ENCODE measurements around the gene SLC35F4.

The SLC35F4 gene

DNA sequence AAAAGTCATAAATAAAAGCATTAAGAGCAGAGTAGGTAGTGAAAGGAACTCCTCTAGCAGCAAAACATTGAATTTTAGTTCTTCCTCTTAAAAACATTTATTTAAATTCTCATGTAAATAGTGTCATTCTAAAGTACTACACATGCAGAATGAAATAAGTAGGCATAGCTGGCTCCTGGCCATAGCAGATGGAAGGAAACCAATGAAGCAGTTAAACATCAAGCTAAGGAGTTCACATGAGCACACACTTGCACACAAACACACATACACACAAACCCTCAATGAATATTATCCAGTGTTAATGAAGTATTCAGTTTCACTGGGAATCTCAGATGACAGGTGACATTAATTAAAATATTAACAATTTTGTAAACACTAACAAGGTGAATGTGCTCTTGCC is 69.3 kb downstream of the SLC35F4 start:
- Histone ChIP-seq H3K4me3 (replicated peaks; ENCODE audit: insufficient read depth, low read length) (no peak overlapping the region), H3K27me3 (ENCODE audit: insufficient read depth, poor library complexity, severe bottlenecking) (no peaks in the 10 kb centered on the region), H3K27ac (replicated peaks) (no peak overlapping the region)
- TF ChIP-seq, protein P1, sequence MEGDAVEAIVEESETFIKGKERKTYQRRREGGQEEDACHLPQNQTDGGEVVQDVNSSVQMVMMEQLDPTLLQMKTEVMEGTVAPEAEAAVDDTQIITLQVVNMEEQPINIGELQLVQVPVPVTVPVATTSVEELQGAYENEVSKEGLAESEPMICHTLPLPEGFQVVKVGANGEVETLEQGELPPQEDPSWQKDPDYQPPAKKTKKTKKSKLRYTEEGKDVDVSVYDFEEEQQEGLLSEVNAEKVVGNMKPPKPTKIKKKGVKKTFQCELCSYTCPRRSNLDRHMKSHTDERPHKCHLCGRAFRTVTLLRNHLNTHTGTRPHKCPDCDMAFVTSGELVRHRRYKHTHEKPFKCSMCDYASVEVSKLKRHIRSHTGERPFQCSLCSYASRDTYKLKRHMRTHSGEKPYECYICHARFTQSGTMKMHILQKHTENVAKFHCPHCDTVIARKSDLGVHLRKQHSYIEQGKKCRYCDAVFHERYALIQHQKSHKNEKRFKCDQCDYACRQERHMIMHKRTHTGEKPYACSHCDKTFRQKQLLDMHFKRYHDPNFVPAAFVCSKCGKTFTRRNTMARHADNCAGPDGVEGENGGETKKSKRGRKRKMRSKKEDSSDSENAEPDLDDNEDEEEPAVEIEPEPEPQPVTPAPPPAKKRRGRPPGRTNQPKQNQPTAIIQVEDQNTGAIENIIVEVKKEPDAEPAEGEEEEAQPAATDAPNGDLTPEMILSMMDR (IDR thresholded peaks at IDR 0.05; ENCODE audit: insufficient read depth, low read length), result no peak
- no peak for TF ChIP-seq GABPA (IDR thresholded peaks at IDR 0.05; ENCODE audit: low read depth)
- no peak for TF ChIP-seq POLR2AphosphoS5 (IDR thresholded peaks at IDR 0.05; ENCODE audit: low read depth)
- TF ChIP-seq, protein P2, sequence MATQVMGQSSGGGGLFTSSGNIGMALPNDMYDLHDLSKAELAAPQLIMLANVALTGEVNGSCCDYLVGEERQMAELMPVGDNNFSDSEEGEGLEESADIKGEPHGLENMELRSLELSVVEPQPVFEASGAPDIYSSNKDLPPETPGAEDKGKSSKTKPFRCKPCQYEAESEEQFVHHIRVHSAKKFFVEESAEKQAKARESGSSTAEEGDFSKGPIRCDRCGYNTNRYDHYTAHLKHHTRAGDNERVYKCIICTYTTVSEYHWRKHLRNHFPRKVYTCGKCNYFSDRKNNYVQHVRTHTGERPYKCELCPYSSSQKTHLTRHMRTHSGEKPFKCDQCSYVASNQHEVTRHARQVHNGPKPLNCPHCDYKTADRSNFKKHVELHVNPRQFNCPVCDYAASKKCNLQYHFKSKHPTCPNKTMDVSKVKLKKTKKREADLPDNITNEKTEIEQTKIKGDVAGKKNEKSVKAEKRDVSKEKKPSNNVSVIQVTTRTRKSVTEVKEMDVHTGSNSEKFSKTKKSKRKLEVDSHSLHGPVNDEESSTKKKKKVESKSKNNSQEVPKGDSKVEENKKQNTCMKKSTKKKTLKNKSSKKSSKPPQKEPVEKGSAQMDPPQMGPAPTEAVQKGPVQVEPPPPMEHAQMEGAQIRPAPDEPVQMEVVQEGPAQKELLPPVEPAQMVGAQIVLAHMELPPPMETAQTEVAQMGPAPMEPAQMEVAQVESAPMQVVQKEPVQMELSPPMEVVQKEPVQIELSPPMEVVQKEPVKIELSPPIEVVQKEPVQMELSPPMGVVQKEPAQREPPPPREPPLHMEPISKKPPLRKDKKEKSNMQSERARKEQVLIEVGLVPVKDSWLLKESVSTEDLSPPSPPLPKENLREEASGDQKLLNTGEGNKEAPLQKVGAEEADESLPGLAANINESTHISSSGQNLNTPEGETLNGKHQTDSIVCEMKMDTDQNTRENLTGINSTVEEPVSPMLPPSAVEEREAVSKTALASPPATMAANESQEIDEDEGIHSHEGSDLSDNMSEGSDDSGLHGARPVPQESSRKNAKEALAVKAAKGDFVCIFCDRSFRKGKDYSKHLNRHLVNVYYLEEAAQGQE (IDR thresholded peaks at IDR 0.05; ENCODE audit: insufficient replicate concordance, low read depth), result no peak
- TF ChIP-seq SPI1 (IDR thresholded peaks at IDR 0.05; ENCODE audit: borderline replicate concordance, low read depth), result no peak
- DNase-seq (ENCODE audit: low read depth in 1 of 2, low spot score in 1 of 2), result no peak

DNA sequence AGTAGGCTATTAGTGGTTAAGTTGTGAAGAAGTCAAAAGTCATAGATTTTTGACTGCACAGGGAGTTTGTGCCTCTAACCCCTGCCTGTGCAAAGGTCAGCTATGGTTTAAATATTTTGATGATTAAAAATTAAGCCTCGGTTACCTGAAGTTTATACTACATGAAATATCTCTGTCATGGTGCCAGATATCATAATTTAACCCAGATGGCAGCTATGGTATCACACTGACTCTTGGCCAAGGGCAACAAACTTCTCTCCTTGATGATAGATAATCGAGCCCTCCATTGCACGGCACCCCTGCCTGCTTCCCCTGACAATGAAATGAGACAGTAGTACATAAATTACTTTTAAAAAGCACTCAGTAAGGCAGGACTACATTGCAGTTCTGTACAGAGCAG is 80.8 kb downstream of the SLC35F4 start:
- TF ChIP-seq, protein P2 (IDR thresholded peaks at IDR 0.05; ENCODE audit: insufficient replicate concordance, low read depth), result no peak
- TF ChIP-seq GABPA (IDR thresholded peaks at IDR 0.05; ENCODE audit: low read depth) (no peak), POLR2AphosphoS5 (IDR thresholded peaks at IDR 0.05; ENCODE audit: low read depth) (no peak), SPI1 (IDR thresholded peaks at IDR 0.05; ENCODE audit: borderline replicate concordance, low read depth) (no peak)
- TF ChIP-seq, protein P1 (IDR thresholded peaks at IDR 0.05; ENCODE audit: insufficient read depth, low read length), result no peak
- no peak overlapping the region for H3K27ac ChIP-seq (replicated peaks)
- DNase-seq (ENCODE audit: low read depth in 1 of 2, low spot score in 1 of 2), result no peak

DNA sequence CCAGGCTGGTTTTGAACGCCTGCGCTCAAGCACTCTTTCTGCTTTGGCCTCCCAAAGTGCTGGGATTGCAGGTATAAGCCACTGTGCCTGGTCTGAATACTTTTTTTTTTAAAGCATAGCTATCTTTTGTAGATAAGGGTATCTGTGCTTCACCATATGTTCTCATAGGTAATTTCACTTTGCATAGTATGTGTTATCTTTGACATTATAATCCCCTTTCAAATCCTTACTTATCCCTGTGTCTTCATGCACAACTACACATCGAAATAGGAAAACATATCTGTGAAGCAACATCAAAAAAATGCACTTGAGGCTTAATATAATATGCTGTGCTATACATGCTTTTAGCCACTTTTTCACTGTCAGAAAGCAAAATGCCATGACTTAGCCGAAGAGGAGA is 94.1 kb downstream of the SLC35F4 start:
- Histone ChIP-seq H3K27me3 (ENCODE audit: insufficient read depth, poor library complexity, severe bottlenecking) (no peaks in the 10 kb centered on the region), H3K27ac (replicated peaks) (no peak overlapping the region), H3K4me3 (replicated peaks; ENCODE audit: insufficient read depth, low read length) (no peak overlapping the region)
- DNase-seq (ENCODE audit: low read depth in 1 of 2, low spot score in 1 of 2), result no peak
- TF ChIP-seq, protein P2 (IDR thresholded peaks at IDR 0.05; ENCODE audit: insufficient replicate concordance, low read depth), result no peak
- TF ChIP-seq GABPA (IDR thresholded peaks at IDR 0.05; ENCODE audit: low read depth) (no peak), POLR2AphosphoS5 (IDR thresholded peaks at IDR 0.05; ENCODE audit: low read depth) (no peak), SPI1 (IDR thresholded peaks at IDR 0.05; ENCODE audit: borderline replicate concordance, low read depth) (no peak)

More for the DNA sequence above, 80.8 kb downstream of the SLC35F4 start:
- Histone ChIP-seq H3K4me3 (replicated peaks; ENCODE audit: insufficient read depth, low read length) (no peak overlapping the region), H3K27me3 (ENCODE audit: insufficient read depth, poor library complexity, severe bottlenecking) (no peaks in the 10 kb centered on the region)
